CD4-positive, alpha-beta memory T cell (primary cell): ENCODE data around the gene PRELID3B. TPM values are rescaled to one million over a fixed set of nuclear protein-coding genes. Genes with fewer than 3 reads are reported as not detected.

ENCODE experiments used
- CTCF ChIA-PET: fragments of 350-600 bp; sonication (Branson Sonifier 250); formaldehyde crosslinking; loops from one replicate; lab custom pipeline; 2021; ENCODE audit warnings: inconsistent platforms; ENCODE audit not compliant: partially characterized antibody; lab: Charles Lee
- POLR2A ChIA-PET: fragments of 350-600 bp; sonication (Branson Sonifier 250); formaldehyde crosslinking; loops from one replicate; lab custom pipeline; 2021; ENCODE audit not compliant: partially characterized antibody; lab: Charles Lee
- DNase-seq, 5 donors: peaks; one replicate each; pipeline versions ENCODE4 v3.0.0 to v3.0.0-alpha.2; 2020 to 2022; ENCODE audit warnings: mixed read lengths in 1 of 5
- H3K27ac ChIP-seq: one replicate; pipeline ENCODE4 v1.7.0; 2013; ENCODE audit warnings: low read depth, low read length
- H3K27me3 ChIP-seq: 2 replicates; pipeline ENCODE4 v1.7.0; 2013; ENCODE audit warnings: mild to moderate bottlenecking, low read length, moderate library complexity; ENCODE audit not compliant: insufficient read depth
- H3K36me3 ChIP-seq: 2 replicates; pipeline ENCODE4 v1.7.0; 2013; ENCODE audit warnings: mild to moderate bottlenecking, low read length, moderate library complexity; ENCODE audit not compliant: insufficient read depth
- H3K4me1 ChIP-seq: 2 replicates; pipeline ENCODE4 v1.7.0; 2013; ENCODE audit warnings: mild to moderate bottlenecking, low read length, moderate library complexity; ENCODE audit not compliant: insufficient read depth
- H3K4me3 ChIP-seq, 2 donors: one replicate each; pipeline ENCODE4 v1.7.0; 2013; ENCODE audit warnings: low read length in 2 of 2, mild to moderate bottlenecking in 1 of 2
- H3K9me3 ChIP-seq, 2 donors: one replicate each; pipeline ENCODE4 v1.7.0; 2013; ENCODE audit warnings: low read length in 2 of 2, control low read depth in 1 of 2; ENCODE audit not compliant: control insufficient read depth in 1 of 2
- H3K27ac Mint-ChIP-seq, 7 donors: one replicate each; pipeline ENCODE4 v1.8.0; 2020 to 2021; ENCODE audit warnings: mixed read lengths in 7 of 7, mild to moderate bottlenecking in 6 of 7, inconsistent platforms in 3 of 7, moderate library complexity in 3 of 7
- H3K27me3 Mint-ChIP-seq, 2 donors: one replicate each; pipeline ENCODE4 v1.8.0; 2020 to 2021; ENCODE audit warnings: mixed read lengths in 2 of 2
- H3K36me3 Mint-ChIP-seq, 2 donors: one replicate each; pipeline ENCODE4 v1.8.0; 2020 to 2021; ENCODE audit warnings: mixed read lengths in 2 of 2, inconsistent platforms in 1 of 2, mild to moderate bottlenecking in 1 of 2
- H3K4me1 Mint-ChIP-seq, 4 donors: one replicate each; pipeline ENCODE4 v1.8.0; 2020 to 2021; ENCODE audit warnings: mixed read lengths in 4 of 4, mild to moderate bottlenecking in 1 of 4
- H3K4me3 Mint-ChIP-seq, 8 donors: one replicate each; pipeline ENCODE4 v1.8.0; 2020 to 2021; ENCODE audit warnings: mixed read lengths in 8 of 8, mild to moderate bottlenecking in 7 of 8, moderate library complexity in 6 of 8, inconsistent platforms in 3 of 8
- H3K9me3 Mint-ChIP-seq, 8 donors: one replicate each; pipeline ENCODE4 v1.8.0; 2020 to 2021; ENCODE audit warnings: mixed read lengths in 8 of 8, mild to moderate bottlenecking in 5 of 8, inconsistent platforms in 3 of 8, moderate library complexity in 1 of 8
- intact Hi-C: fragments of 100-400 bp; cut with micrococcal nuclease; formaldehyde crosslinking; loops from one replicate; pipeline ENCODE4 v1.15.1; 2023
- polyA plus RNA-seq, 2 donors: library from polyadenylated mRNA; unstranded; fragments of 300-500 nt; fragmentation: Illumina TruSeq; gene quantifications; one replicate each; pipeline ENCODE4 v1.2.3, GENCODE V29; 2021
- total RNA-seq, 2 experiments: library from RNA; stranded (reverse); gene quantifications; one replicate each; pipeline ENCODE4 v1.2.3, GENCODE V29; 2021

PRELID3B gene
- total and polyA plus RNA-seq, 4 experiments from 2014 or later, result 35.7 to 54.7 (median 50.2) TPM

DNA sequence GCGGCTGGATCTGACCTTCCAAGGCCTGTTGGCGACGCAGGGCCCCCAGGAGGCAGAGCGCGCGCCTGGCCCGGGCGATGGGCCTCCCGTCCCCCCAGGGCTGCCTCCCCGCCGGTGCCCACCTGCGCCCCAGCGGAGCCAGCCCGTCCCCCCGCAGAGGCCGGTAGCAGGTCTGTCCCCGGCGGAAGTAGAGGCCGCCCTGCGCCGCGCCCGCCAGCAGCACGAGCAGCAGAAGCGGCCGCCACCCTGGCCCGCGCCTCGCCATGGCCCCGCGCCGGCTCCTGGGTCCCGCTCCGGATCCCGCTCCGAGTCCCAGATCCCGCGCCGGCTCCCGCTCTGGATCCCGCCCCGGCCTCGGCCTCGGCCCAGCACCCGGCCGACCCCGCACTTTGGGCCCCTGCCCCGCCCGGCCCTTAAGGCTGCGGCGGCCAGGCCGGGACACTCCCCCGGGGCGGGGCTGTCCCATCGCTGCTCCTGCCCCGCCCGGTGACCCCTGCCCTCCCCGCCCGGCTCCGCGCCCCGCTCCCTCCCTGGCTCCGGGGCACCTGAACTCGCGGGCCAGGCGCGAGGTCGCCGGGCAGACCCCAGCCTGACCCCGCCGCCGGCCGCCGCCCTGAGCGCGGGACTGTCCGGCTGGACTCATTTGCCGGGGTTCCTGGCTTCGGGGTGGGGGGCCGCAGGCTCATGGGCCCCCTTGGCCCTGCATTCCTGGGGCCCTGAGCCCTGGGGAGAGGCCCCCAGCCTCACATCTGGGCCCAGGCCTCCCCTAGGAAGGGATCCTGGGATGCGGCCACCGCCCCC is 35.5 kb downstream of the PRELID3B start, which contains the start of gene CTSZ:
Gene CTSZ (minus strand): TSS at position 391 of the 801 bp plus-strand sequence. CDS start 126 bp downstream, at position 265.
- Histone ChIP-seq H3K36me3 (no peaks in the 10 kb centered on the region), H3K4me3 (peak within 1 kb of the TSS; percentile 3 to 52), H3K9me3 (no peaks in the 10 kb centered on the region), H3K4me1 (peaks cover 37% of the 10 kb centered on the region), H3K27me3 (no peaks in the 10 kb centered on the region), H3K27ac (peak within 1 kb of the TSS; percentile 62)
- peak in 3 of 5 donors; percentile 18 to 53 (median 36) for DNase-seq
- peak within 1 kb of the TSS in 5 of 7 donors; percentile 29 to 89 (median 68) for H3K27ac Mint-ChIP-seq
- H3K27me3 Mint-ChIP-seq, result no peaks in the 10 kb centered on the region
- ChIA-PET POLR2A (interaction anchor here (3.3 kb wide), 1 partner anchor 25 kb away, joined by 23 read pairs; the partner anchor contains the start of gene ATP5F1E), CTCF (no interaction called here)
- peaks cover 27 to 54% (median 36%) of the 10 kb centered on the region in 4 donors for H3K4me1 Mint-ChIP-seq
- intact Hi-C loops, result loop anchor here (2.0 kb wide), 1 partner anchor 26 kb away; the partner anchor contains the start of gene NELFCD
- H3K36me3 Mint-ChIP-seq, result peaks cover 0 to 6% of the 10 kb centered on the region in 2 donors
- peak within 1 kb of the TSS; percentile 72 to 86 (median 81) for H3K4me3 Mint-ChIP-seq
- no peaks in the 10 kb centered on the region for H3K9me3 Mint-ChIP-seq

DNA sequence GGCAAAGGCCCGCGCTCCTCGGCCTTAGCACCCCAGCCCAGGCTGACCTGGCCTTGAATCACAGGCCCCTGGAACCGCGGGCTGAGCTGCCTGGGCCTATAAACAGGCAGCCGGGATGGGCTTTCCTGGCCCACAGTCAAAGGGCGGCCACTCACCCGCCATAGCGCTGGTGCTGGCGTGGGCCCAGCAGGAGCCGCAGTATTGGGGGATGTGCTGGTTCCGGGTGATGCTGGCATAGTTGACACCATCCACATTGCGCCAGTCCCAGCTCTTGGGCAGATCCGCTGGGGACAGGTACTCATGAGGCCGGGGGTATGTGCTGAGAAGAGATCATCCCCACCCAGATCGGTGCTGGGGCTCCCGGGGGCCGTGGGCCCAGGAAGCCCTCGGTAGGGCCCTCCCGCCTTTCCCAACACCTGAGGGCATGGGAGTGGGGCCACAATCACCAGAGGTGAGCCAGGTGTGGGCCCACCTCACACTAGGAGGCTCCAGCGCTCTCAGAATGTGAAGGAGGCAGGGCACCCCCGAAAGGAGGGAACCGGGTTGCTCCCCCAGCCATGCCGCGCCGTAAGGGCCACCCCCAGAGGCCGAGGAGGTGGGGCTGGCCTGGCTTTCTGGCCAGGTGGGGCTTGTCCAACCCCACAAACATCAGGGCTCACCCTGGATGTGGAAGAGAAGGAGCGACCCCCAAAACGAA is 36.3 kb downstream of the PRELID3B start:
- POLR2A ChIA-PET, result interaction anchor here (1.2 to 3.3 kb wide), 4 partner anchors 17 to 37 kb away, joined by 3 to 23 read pairs (median 5); partner anchors contain the start of gene ATP5F1E
- Mint-ChIP-seq H3K36me3 (peaks cover 0 to 8% of the 10 kb centered on the region in 2 donors), H3K27me3 (no peaks in the 10 kb centered on the region), H3K4me3 (peak overlapping the region; percentile 72 to 83 (median 77)), H3K9me3 (no peaks in the 10 kb centered on the region), H3K27ac (peak overlapping the region in 5 of 7 donors; percentile 29 to 89 (median 63)), H3K4me1 (peaks cover 24 to 48% (median 35%) of the 10 kb centered on the region in 4 donors)
- no peak for DNase-seq
- Histone ChIP-seq H3K27ac (peak overlapping the region; percentile 62), H3K27me3 (no peaks in the 10 kb centered on the region), H3K4me3 (peak overlapping the region; percentile 3 to 52), H3K9me3 (no peaks in the 10 kb centered on the region), H3K36me3 (peaks cover 3% of the 10 kb centered on the region), H3K4me1 (peaks cover 37% of the 10 kb centered on the region)
- CTCF ChIA-PET, result interaction anchor here (0.8 kb wide), 1 partner anchor 25 kb away, joined by 3 read pairs; the partner anchor contains the start of gene ATP5F1E
- intact Hi-C loops, result loop anchor here (2.0 kb wide), 1 partner anchor 26 kb away; the partner anchor contains the start of gene NELFCD

DNA sequence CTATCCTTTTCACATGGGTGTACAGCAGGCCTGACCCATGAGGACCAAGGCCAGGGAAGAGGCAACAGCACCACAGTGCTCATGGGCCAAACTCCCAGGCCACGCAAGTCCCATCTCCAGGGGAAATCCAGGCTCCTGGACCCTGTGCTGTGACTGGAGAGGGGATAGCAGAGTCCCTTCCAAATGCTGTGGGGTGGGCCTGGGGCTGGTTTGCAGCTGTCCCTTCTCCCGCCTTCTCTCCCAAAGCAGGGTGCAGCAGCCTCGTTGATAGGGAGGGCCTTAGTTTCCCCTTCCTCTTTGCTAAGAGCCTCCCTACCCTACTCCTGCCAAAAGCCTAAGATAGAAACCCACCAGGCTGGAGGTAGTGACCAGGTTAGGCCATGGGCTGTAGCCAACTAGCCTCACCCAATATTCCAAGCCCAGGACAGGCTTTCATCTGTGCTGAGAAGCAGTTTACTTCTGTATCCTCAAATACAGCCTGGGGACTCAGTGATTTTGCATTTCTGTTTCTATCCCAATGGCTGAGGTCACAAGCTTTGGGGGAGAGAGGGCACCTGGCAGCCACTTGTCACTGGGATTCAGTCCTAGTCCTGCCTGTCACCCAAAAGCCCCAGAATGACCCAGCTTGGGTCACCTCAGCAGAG is 36.9 kb downstream of the PRELID3B start:
- Mint-ChIP-seq H3K9me3 (no peaks in the 10 kb centered on the region), H3K36me3 (peaks cover 0 to 8% of the 10 kb centered on the region in 2 donors), H3K27me3 (no peaks in the 10 kb centered on the region), H3K4me1 (peaks cover 22 to 45% (median 34%) of the 10 kb centered on the region in 4 donors), H3K27ac (peak overlapping the region in 6 of 7 donors; percentile 82 to 94 (median 90)), H3K4me3 (peak overlapping the region; percentile 72 to 87 (median 79))
- ChIA-PET CTCF (interaction anchor here (0.8 kb wide), 1 partner anchor 26 kb away, joined by 3 read pairs; the partner anchor contains the start of gene ATP5F1E), POLR2A (interaction anchor here (0.8 to 3.3 kb wide), 6 partner anchors 16 to 116 kb away, joined by 3 to 23 read pairs (median 4); partner anchors contain the start of gene ATP5F1E)
- Histone ChIP-seq H3K4me3 (peak overlapping the region; percentile 11 to 36), H3K27me3 (no peaks in the 10 kb centered on the region), H3K9me3 (no peaks in the 10 kb centered on the region), H3K4me1 (peaks cover 37% of the 10 kb centered on the region), H3K27ac (peak overlapping the region; percentile 46), H3K36me3 (peaks cover 5% of the 10 kb centered on the region)
- intact Hi-C loops, result loop anchor here (2.0 kb wide), 1 partner anchor 25 kb away; the partner anchor contains the start of gene NELFCD
- no peak for DNase-seq

DNA sequence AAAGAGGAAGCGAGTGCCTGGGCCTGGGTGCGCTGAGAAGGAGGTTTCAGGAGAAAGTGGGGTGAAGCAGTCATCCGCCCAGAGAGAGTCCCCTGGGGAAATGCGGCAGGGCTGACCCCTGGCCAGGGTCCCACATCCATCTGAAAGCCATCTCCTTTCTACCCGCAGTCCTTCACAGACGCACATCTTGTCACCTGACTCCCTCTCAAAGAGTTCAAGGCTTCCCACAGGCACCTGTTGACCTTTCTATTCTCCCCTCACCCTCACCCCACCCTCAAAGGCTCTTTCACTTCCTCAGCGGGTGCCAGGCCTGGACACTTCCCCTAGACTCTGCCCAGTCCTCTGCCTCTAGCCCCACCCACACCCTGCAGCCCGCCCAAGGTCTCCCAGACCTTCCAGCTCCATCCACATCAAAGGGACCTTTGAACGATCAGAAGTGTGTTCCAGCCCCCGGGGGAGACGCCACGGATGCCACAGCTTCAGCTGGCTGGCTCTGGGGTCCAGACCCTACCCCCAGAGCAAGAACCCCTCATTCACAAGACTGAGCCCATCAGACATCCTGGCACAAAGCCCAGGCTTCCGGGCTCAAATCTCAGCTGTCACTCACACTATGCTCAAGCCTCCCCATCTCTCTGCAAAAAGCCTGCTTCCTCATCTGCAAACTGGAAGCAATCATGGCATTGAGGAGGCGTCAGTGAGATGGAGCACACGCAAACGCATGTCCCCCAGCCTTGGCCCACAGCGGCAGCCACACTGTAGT is 37.6 kb downstream of the PRELID3B start:
- peak overlapping the region; percentile 11 to 36 for H3K4me3 ChIP-seq
- Mint-ChIP-seq H3K4me3 (peak overlapping the region; percentile 69 to 87 (median 76)), H3K9me3 (no peaks in the 10 kb centered on the region), H3K27me3 (no peaks in the 10 kb centered on the region), H3K27ac (peak overlapping the region; percentile 82 to 94 (median 90)), H3K36me3 (peaks cover 0 to 12% of the 10 kb centered on the region in 2 donors), H3K4me1 (peaks cover 22 to 45% (median 34%) of the 10 kb centered on the region in 4 donors)
- H3K4me1 ChIP-seq, result peaks cover 37% of the 10 kb centered on the region
- no peaks in the 10 kb centered on the region for H3K9me3 ChIP-seq
- H3K27me3 ChIP-seq, result no peaks in the 10 kb centered on the region
- peak; percentile 41 to 53 (median 43) for DNase-seq
- H3K27ac ChIP-seq, result peak overlapping the region; percentile 46
- intact Hi-C loops, result no loop called here
- CTCF ChIA-PET, result no interaction called here
- H3K36me3 ChIP-seq, result peaks cover 5% of the 10 kb centered on the region
- POLR2A ChIA-PET, result interaction anchor here (0.8 to 3.3 kb wide), 6 partner anchors 15 to 115 kb away, joined by 3 to 23 read pairs (median 4); partner anchors contain the start of gene ATP5F1E

DNA sequence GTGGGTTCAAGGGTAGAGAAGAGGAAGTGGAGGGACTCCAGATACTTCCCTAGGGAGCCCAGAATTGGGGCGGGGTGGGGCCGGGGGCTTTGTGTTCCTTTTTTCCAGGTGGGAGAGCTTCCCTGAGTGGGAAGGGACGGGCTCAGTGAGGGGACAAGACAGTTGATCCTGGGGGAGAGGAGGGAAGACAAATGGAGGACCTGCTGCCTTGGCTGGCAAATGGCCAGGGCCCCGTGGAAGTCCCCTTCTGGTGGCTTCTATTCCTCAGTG is 38.2 kb downstream of the PRELID3B start:
- Mint-ChIP-seq H3K36me3 (peaks cover 0 to 12% of the 10 kb centered on the region in 2 donors), H3K9me3 (no peaks in the 10 kb centered on the region), H3K4me3 (peak overlapping the region; percentile 69 to 87 (median 78)), H3K27me3 (no peaks in the 10 kb centered on the region), H3K4me1 (peaks cover 22 to 45% (median 34%) of the 10 kb centered on the region in 4 donors), H3K27ac (peak overlapping the region; percentile 82 to 94 (median 90))
- Histone ChIP-seq H3K36me3 (peaks cover 5% of the 10 kb centered on the region), H3K27ac (peak overlapping the region; percentile 46), H3K4me3 (no peak overlapping the region), H3K27me3 (no peaks in the 10 kb centered on the region), H3K9me3 (no peaks in the 10 kb centered on the region), H3K4me1 (peaks cover 37% of the 10 kb centered on the region)
- intact Hi-C loops, result no loop called here
- CTCF ChIA-PET, result no interaction called here
- POLR2A ChIA-PET, result interaction anchor here (1.0 to 3.3 kb wide), 3 partner anchors 22 to 115 kb away, joined by 3 to 23 read pairs (median 6); partner anchors contain the start of gene ATP5F1E
- DNase-seq, result peak; percentile 49 to 78 (median 56)
